ENCODE measurements around the gene IP6K3.

The IP6K3 gene

DNA sequence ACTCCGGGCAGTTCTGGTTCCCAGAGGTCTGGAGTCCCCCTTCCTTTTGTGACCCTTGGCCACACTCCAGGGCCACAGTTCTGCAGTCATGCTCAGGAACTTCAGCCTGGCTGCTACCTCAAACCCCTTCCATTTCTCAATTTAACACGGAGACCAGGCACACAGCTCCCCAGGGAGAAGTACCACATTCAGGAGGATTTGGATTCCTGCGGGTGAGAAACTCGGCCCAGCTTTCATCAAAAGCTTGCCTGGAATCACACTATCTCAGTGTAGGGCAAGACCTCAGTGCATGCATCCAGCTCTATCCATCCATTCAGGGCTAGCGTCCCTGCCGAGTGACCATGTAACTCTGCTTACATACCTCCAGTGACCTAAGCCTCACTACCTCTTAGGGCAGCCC lies 16.8 kb upstream of the IP6K3 start:
- DNase-seq = no peak
- in situ Hi-C loops (cut with HindIII; ENCODE audit: low pct_ligation_motif_present, low pct_unique_long_range_greater_than_20kb, low sequenced_read_pairs) = no loop called here

DNA sequence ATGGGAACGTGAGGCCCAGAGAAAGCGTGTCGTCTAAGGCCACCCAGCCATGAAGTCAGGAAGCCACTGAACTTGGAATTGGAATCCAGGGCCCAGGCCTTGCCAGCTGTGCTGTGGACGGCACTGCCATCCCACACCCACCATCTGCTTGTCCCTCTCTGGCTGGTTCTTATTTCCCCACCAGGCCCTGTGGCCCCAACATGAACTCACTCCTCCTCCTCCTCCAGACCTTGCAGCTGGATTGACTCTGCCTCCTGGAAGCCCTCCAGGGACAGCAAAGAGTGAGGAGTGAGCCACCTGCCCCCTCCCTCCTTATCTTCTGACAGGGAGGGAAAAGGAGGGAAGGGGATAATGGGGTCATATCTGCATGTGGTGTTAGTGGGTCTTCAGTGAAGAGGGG lies 16.0 kb upstream of the IP6K3 start:
- in situ Hi-C loops (cut with HindIII; ENCODE audit: low pct_ligation_motif_present, low pct_unique_long_range_greater_than_20kb, low sequenced_read_pairs) = no loop called here
- no peak for DNase-seq

DNA sequence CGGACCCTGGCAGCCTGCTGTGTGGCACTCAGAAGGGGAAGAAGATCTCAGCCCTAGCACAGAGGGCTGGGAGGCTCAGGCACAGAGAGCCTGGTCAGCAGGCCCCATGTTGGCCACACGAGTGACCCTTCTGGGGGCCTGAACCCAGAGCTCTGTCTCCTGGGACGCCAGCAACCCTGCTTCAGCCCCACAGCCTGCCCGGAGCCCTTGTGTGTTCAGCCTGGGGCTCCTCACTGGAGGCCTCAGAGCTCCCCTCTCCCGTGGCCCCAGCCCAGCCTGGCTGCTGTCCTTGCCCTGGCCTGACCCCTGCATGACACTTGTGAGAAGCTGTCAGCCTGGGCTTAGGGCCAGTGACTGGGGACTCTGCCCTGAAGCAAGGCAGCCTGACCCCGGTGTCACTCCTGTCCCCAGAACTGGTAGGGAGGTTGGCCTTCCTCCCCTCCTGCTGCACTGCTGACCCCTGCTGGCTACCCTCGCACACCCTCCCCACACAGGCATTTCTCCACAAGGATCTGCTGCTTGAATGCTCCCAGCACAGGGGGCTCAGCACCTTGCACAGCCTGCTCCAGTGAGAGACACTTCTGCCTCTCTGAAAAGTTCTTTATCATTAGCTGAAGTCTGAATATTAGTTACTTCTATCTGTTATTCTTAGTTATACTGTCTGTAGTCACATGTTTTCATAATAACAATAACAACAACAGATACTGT lies 15.4 kb upstream of the IP6K3 start:
- peak; percentile 48 for DNase-seq
- in situ Hi-C loops (cut with HindIII; ENCODE audit: low pct_ligation_motif_present, low pct_unique_long_range_greater_than_20kb, low sequenced_read_pairs) = no loop called here

DNA sequence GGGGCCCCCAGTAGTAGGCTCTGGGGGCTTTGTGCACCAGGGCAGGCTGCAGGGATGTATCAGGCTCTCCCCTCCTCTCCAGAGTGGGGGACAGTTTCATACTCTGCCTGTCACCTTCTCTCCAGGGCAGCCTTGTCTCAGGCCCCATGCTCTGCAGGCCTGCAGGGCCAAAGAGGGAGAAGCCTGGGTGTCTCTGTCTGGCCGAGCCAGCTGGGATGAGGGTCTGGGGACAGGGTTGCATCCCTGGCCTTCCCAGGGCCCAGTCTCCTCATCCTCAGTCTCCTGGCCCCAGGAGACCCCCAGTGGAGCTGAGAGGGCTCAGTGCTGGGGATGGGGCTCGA lies 14.8 kb upstream of the IP6K3 start:
- in situ Hi-C loops (cut with HindIII; ENCODE audit: low pct_ligation_motif_present, low pct_unique_long_range_greater_than_20kb, low sequenced_read_pairs) = no loop called here
- no peak for DNase-seq

DNA sequence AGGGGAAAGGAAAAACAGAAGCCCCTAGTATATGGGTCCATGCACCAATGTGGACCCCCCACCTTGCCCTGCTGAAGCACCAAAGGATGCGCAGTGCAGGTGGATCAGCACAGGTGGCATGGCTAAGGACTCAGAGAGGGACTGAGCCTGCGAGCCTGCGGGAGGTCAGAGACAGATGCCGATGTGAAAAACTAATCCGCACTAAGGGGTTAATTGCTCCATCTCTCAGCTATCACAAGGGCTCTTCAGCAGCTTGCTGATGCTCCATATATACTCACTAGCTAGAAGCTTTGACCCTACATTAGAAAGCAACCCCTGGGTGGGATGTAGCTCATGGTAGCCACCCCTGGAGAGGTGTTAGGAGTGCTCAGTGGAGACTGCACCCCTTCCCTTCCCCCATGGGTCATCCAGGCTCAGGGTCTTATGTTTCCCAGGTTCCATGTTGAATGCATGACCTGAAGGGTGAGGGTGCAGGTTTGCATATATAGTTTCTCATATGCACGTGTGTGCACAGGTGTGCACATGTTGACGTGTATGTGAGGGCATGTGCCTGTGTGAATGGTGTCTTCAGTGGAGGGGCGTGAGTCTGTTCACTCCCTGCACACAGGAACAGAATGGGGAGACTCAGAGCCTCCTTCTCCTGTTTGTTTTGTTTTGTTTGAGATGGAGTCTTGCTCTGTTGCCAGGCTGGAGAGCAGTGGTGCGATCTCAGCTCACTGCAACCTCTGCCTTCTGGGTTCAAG lies 13.4 kb upstream of the IP6K3 start:
- no peak for DNase-seq
- in situ Hi-C loops (cut with HindIII; ENCODE audit: low pct_ligation_motif_present, low pct_unique_long_range_greater_than_20kb, low sequenced_read_pairs) = no loop called here

DNA sequence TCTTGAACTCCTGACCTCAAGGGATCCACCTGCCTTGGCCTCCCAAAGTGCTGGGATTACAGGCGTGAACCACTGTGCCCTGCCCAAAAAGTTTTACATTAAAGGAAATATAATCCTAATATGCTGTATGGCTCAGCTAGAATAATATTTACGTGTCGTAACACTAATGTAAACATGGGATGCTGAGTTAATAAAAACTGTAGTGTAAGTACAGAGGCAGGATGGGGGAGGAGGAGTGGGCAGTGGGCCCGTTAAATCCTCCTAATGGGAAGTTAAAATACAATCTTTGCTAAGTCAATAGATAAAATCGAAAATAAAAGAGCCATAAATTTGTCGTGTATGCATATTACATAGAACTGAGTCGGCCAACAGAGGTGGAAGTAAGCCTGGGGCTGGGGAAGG lies 12.1 kb upstream of the IP6K3 start:
- no peak for DNase-seq
- in situ Hi-C loops (cut with HindIII; ENCODE audit: low pct_ligation_motif_present, low pct_unique_long_range_greater_than_20kb, low sequenced_read_pairs) = no loop called here

DNA sequence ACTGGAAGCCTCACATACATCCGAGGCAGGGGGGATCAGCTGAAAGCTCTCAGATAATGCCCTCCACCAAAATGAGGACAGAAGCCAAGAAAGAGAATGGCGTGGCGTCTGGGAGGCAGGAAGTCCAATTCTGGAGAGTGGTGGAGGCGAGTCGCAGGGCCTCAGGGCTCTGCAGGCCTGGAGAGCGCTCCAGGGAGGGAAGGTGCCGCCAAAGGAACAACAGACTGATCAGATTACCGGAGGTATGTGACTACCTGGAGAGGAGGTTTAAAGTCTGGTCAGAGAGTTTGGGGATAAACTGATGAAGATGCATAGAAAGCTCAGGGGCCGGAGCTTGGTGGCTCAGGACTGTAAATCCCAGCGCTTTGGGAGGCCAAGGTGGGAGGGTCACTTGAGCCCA lies 11.2 kb upstream of the IP6K3 start:
- no peak for DNase-seq
- in situ Hi-C loops (cut with HindIII; ENCODE audit: low pct_ligation_motif_present, low pct_unique_long_range_greater_than_20kb, low sequenced_read_pairs) = no loop called here

DNA sequence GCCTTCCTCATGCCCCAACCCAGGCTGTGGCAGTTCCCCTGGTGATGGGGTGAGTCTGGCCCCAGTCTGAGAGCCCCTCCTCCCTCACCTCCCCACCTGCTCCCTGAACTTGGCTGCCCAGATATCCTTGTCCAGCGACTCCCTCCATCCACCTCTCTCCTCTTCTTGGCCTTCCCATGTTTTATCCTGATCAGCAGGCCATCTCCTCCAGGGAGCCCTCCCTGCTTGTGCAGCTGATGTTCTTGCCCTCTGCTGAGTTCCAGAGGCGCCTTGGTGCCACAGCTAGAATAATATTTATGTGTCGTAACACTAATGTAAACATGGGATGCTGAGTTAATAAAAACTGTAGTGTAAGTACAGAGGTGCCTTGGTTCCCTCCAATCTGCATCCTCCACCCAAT lies 10.4 kb upstream of the IP6K3 start:
- in situ Hi-C loops (cut with HindIII; ENCODE audit: low pct_ligation_motif_present, low pct_unique_long_range_greater_than_20kb, low sequenced_read_pairs) = no loop called here
- no peak for DNase-seq

DNA sequence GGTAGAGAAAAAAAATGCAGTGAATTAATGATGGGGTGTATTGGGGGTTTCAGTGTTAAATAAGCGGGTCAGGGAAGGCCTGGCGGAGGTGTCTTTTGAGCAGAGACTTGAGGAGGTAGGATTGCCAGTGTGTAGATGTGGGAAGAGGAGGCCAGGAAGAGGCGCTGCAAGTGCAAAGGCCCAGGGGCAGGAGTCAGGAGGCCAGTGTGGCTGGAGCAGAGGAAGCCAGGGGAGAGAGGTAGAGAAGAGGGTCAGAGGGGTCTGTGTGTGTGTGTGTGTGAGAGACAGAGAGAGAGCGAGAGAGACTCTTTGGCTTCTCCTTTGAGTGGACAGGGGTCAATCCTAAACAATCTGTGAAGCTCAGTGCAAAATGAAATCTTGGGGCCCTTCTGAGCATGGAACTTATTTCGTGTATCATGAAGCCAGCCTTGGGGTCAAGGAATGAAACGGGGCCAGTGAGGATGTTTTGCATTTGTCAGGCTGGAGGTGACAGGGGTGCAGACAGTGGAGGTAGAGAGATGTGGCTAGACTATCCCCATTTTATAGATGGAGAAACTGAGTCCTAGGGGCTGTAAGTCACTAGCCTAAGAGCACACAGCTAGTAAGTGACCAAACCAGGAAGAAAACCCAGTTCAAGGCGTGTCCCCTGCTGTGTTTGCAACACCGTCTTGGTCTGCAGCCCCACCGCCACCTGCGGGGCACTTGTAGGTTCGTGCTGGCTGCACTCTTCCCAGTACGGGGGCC lies 9.7 kb upstream of the IP6K3 start:
- in situ Hi-C loops (cut with HindIII; ENCODE audit: low pct_ligation_motif_present, low pct_unique_long_range_greater_than_20kb, low sequenced_read_pairs) = no loop called here
- DNase-seq = no peak

DNA sequence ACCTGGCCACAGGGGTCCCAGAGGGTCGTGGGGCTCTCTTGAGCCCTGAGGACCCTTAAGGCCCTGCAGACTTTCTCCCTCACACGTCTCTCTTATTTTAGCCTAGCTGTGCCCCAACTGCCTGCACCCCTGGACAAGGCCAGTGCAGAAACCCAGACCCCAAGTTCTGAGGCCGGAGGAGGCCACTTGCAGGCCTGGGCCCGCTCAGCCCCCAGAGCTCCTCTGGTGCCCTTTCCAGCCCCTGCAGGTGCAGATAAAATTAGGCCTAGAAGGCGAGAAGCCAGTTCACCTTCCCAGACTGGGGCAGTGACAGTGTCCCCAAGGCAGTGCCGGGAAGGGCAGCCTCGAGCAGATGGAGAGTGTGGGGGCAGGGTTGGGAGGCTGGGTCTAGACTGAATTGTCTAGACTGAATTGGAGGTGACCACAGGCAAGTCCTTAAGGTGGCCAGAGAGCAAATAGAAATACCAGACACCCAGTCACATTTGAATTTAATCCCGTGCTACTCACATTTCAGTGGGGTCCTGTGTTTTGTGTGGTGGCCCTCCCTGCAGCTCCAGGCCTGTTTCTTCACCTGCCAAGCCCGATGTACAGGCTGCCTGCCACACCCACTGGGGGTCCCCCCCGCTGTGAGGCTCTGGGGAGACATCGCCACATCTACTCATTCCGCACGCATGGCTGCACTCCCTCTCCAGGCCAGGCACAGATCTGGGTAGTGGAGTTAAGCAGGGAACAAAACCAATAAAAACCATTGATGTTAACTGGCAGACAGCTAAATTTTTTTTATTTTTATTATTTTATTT lies 8.6 kb upstream of the IP6K3 start:
- peak; percentile 52 for DNase-seq
- in situ Hi-C loops (cut with HindIII; ENCODE audit: low pct_ligation_motif_present, low pct_unique_long_range_greater_than_20kb, low sequenced_read_pairs) = no loop called here

DNA sequence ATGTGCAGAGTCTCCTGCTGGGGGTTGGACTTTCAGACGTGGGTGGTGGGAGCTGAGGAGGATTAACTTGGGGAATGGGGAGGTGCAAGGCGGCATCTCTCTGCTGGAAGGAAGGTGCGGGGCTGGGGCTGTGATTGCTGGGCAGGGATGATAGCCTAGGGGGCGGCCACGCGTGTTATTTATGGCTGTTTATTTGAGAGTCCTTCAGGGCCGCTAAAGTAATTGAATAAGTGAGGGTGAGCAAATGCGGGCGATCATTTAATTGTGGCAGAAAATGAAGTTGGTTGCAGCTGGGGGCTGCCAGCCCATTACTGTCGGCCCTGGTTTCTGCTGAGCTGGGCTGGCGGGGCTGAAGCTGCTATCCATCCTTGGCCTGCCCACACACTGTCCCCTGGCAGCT lies 7.5 kb upstream of the IP6K3 start:
- in situ Hi-C loops (cut with HindIII; ENCODE audit: low pct_ligation_motif_present, low pct_unique_long_range_greater_than_20kb, low sequenced_read_pairs) = no loop called here
- DNase-seq = no peak

DNA sequence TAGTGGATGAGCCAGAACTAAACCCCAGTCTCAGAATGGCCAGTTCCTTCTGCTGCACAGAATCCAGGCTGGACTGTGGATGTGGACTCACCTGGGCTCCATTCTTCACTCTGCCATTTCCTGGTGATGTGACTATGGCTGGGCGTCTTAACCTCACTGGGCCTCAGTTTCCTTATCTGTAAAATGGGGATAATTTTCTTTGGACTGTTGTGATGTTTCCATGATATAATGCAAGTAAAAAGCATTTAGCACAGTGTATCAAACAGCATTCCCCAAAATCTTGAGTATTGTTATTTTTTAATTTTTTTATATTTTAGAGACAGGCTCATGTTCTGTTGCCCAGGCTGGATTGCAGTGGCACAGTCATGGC lies 5.9 kb upstream of the IP6K3 start:
- in situ Hi-C loops (cut with HindIII; ENCODE audit: low pct_ligation_motif_present, low pct_unique_long_range_greater_than_20kb, low sequenced_read_pairs) = no loop called here
- DNase-seq = no peak

DNA sequence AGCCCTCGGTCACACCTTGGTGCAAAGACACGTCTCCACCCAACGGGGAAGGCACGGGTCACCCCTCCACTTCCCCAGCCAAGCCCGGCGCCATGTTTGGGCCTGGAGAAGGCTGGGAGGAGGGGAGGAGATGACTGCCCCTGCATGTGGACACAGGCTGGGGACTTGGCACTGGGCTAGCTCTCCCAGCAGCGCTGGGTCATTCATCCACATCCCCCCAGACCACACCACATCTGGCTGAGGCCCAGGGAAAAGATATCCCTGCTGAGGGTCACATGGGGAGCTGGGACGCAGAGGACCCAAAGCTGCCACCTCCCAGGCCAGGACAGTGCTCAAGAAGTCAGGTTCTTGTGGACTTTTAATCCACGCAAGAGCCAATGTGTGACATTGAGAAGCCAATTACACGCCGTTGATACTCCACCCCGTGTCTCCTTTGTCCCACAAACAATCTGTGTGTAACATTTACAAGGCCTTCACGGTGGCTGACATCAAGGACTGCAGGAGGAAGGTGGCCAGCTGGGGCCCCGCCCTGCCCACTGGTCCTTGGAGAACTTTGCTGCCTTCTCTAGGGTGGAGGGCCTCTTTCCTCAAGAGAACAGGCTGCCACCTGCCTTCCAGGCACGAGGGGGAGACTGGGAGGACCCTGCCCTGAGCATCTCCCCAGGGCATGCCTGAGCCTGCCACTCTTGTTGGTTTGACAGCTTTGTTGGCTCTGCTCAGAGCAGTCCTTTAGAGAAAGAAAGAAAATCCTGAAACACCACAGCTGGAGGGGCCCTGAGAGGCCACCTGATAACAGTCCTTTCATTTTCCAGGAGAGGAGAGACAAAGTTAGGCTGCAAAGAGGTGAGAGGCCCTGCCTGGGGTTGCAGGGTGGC lies 5.3 kb upstream of the IP6K3 start:
- in situ Hi-C loops (cut with HindIII; ENCODE audit: low pct_ligation_motif_present, low pct_unique_long_range_greater_than_20kb, low sequenced_read_pairs) = no loop called here
- DNase-seq = no peak

DNA sequence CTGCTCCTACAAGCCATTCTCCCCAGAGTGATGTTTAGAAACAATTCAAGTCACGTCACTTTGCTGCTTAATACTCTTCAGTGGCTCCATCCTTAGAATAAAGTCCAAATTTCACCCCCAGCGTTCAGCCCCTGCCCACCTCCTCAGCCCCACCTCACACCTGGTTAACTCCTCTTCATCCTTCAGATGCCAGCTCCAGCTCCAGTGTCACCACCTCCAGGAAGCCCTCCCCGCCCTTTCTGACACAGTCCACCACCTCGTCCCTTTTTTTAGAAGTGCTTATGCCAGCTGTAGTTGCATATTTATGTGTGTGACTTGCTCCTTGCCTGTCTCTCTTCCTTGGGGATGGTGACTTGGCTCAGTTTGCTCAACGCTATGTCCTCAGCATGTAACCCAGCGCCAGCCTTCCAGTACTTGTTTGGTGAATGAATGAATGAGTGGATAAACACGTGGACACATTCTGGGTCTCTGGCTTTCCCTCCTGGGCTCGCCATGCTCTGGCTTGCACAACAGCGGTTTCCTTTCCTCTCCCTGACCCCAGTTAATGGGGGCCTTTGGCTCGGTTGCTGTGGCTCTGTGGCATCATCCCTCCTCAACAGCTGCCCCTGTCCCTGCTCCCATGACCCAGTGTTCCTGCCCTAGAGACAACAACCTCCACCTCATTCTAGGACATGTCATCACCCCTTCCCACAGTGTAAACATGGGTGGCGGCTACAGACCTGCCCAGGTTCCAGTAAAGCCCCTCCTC lies 3.7 kb upstream of the IP6K3 start:
- DNase-seq = no peak
- in situ Hi-C loops (cut with HindIII; ENCODE audit: low pct_ligation_motif_present, low pct_unique_long_range_greater_than_20kb, low sequenced_read_pairs) = no loop called here

DNA sequence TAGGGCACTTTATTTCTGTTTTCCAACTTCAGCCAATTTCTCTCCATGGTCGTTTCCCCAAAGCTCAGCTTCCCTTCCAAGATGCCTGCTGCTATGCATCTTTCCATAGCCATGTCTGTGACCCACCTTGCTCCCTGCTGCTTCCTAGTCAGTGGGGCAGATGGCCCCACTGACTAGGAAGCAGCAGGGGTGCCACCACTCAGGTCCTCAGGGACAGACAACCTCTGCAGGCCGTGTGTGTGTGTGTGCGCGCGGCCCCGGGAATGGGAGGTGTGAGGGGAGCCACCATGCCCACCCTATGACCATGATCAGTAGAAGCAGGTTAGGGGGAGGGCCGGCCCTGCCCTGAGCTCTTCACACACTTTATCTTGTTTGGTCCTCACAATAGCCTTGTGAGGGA lies 2.7 kb upstream of the IP6K3 start:
- in situ Hi-C loops (cut with HindIII; ENCODE audit: low pct_ligation_motif_present, low pct_unique_long_range_greater_than_20kb, low sequenced_read_pairs) = no loop called here
- DNase-seq = no peak

DNA sequence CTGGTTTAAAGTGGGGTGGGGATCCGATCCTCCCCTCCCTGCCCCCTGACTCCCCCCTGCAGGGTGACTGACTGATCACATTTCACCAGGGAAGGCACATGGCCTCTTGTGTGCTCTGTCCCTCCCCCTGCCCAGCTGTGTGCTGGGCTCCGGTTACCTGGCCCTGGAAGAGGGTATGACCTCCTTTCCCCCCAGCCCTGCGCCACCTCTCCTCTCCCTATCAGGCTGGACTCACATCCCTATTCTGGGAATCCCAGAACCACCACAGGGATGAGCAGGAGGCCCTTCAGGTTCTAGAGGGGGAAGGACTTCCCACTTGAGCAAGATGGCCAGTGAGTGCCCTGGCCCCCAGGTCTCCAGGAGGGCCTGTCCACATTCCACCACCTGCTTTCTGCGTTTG lies 2.1 kb upstream of the IP6K3 start:
- no peak for DNase-seq
- in situ Hi-C loops (cut with HindIII; ENCODE audit: low pct_ligation_motif_present, low pct_unique_long_range_greater_than_20kb, low sequenced_read_pairs) = no loop called here

DNA sequence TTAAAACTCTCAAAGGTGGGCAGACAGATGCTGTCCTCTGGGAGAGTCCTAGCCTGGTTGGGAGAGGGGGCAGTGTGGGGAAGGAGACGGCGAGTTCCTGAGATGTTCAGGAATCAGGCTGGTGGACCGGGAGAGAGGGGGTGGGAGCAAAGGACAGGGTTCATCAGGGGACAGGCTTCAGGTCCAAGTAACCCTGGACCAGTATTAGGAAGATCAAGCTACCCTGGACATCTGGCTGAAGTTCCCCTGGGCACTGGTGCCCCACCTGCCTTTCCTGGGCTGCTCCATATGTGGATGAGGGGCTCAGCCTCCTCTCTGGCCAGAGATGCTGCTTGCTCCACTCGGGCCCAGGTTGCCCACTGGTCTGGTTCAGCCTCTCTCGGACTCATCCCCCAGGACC lies 1.1 kb upstream of the IP6K3 start:
- in situ Hi-C loops (cut with HindIII; ENCODE audit: low pct_ligation_motif_present, low pct_unique_long_range_greater_than_20kb, low sequenced_read_pairs) = no loop called here
- no peak for DNase-seq

All from ACHN (cell line).